HCT116 (cell line): Measurements from ENCODE around the gene MPIG6B.

Experiments used
- CEBPB ChIP-seq: IDR thresholded peaks from 2 replicates; pipeline ENCODE4 v1.6.1; 2012; ENCODE audit warnings: low read depth
- CTCF ChIP-seq, 3 experiments: fragments of 200-600 bp in 1 of 3; sonication (generic) in 1 of 3; IDR thresholded peaks in 2 of 3; conservative IDR thresholded peaks in 1 of 3; 2 replicates each; pipeline ENCODE4 v1.5.1; 2012 to 2017; ENCODE audit warnings: low read depth in 2 of 3, low read length in 2 of 3, antibody characterized with exemption in 1 of 3, borderline replicate concordance in 1 of 3, control low read depth in 1 of 3, mild to moderate bottlenecking in 1 of 3, mixed read lengths in 1 of 3, mixed run types in 1 of 3, moderate library complexity in 1 of 3; ENCODE audit not compliant: insufficient read depth in 1 of 3
- EZH2 ChIP-seq: fragments of 200-600 bp; sonication (generic); IDR thresholded peaks from 2 replicates; pipeline ENCODE4 v1.6.1; 2017; ENCODE audit warnings: antibody characterized with exemption, mixed run types
- EZH2phosphoT487 ChIP-seq: fragments of 200-600 bp; IDR thresholded peaks from 2 replicates; pipeline ENCODE4 v1.6.1; 2018; ENCODE audit warnings: antibody characterized with exemption, borderline replicate concordance
- POLR2A ChIP-seq: IDR thresholded peaks from 2 replicates; pipeline ENCODE4 v1.7.0; 2011; ENCODE audit warnings: borderline replicate concordance; ENCODE audit not compliant: insufficient read depth, insufficient read length; ENCODE audit errors: extremely low read depth
- POLR2AphosphoS5 ChIP-seq: IDR thresholded peaks from 2 replicates; pipeline ENCODE4 v1.6.1; 2011; ENCODE audit warnings: mild to moderate bottlenecking, low read depth, low read length, moderate library complexity
- SIN3A ChIP-seq: IDR thresholded peaks from 2 replicates; pipeline ENCODE4 v1.6.1; 2012; ENCODE audit warnings: low read depth
- TCF7L2 ChIP-seq: IDR thresholded peaks from 2 replicates; pipeline ENCODE4 v1.7.0; 2011; ENCODE audit warnings: borderline replicate concordance, inconsistent platforms; ENCODE audit not compliant: insufficient read depth, insufficient read length; ENCODE audit errors: extremely low read depth
- TF ChIP-seq, protein P1 (sequence below): IDR thresholded peaks from 2 replicates; pipeline ENCODE4 v1.6.1; 2012
- TF ChIP-seq, protein P2 (sequence below): IDR thresholded peaks from 2 replicates; pipeline ENCODE4 v1.6.1; 2012; ENCODE audit warnings: low read depth

- TF ChIP-seq CTCF (IDR thresholded peaks at IDR 0.05 in 2 of 3, conservative IDR thresholded peaks at IDR 0.05 in 1 of 3; ENCODE audit: borderline replicate concordance in 1 of 3, insufficient read depth in 1 of 3, low read depth in 2 of 3, low read length in 2 of 3) (peak in 2 of 3 experiments; percentile 38; a peak in 4 of 6 replicates), POLR2A (peak; percentile 24), POLR2AphosphoS5 (peak; percentile 51), EZH2 (no peak), CEBPB (no peak), TCF7L2 (no peak), EZH2phosphoT487 (no peak), SIN3A (no peak)
- TF ChIP-seq, protein P1, sequence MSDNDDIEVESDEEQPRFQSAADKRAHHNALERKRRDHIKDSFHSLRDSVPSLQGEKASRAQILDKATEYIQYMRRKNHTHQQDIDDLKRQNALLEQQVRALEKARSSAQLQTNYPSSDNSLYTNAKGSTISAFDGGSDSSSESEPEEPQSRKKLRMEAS, result no peak
- TF ChIP-seq, protein P2, sequence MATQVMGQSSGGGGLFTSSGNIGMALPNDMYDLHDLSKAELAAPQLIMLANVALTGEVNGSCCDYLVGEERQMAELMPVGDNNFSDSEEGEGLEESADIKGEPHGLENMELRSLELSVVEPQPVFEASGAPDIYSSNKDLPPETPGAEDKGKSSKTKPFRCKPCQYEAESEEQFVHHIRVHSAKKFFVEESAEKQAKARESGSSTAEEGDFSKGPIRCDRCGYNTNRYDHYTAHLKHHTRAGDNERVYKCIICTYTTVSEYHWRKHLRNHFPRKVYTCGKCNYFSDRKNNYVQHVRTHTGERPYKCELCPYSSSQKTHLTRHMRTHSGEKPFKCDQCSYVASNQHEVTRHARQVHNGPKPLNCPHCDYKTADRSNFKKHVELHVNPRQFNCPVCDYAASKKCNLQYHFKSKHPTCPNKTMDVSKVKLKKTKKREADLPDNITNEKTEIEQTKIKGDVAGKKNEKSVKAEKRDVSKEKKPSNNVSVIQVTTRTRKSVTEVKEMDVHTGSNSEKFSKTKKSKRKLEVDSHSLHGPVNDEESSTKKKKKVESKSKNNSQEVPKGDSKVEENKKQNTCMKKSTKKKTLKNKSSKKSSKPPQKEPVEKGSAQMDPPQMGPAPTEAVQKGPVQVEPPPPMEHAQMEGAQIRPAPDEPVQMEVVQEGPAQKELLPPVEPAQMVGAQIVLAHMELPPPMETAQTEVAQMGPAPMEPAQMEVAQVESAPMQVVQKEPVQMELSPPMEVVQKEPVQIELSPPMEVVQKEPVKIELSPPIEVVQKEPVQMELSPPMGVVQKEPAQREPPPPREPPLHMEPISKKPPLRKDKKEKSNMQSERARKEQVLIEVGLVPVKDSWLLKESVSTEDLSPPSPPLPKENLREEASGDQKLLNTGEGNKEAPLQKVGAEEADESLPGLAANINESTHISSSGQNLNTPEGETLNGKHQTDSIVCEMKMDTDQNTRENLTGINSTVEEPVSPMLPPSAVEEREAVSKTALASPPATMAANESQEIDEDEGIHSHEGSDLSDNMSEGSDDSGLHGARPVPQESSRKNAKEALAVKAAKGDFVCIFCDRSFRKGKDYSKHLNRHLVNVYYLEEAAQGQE, result no peak
These were observed 15.1 kb downstream of the MPIG6B start for GRCh38 chr6:31737991-31738979.
